ENCODE results near the gene RERE. TPM values are rescaled to one million over a fixed set of nuclear protein-coding genes. Genes with fewer than 3 reads are reported as not detected.

The RERE gene
- total and polyA plus RNA-seq, 11 donors = 53.5 to 236 (median 121) TPM

GRCh38 chr1:8377271-8377981 is 440.0 kb downstream of the RERE start:
- peaks cover 0 to 58% (median 0%) of the 10 kb centered on the region in 9 donors for H3K36me3 ChIP-seq
- peak overlapping the region in 11 of 12 donors; percentile 48 to 92 (median 69) for H3K27ac ChIP-seq
- intact Hi-C loops (cut with DNase I) = loop anchor here in 1 of 10 donors (10.0 kb wide), 1 partner anchor 147 kb away; no protein-coding TSS in a partner anchor

GRCh38 chr1:8376358-8376840 is 441.0 kb downstream of the RERE start:
- Histone ChIP-seq H3K4me1 (peaks cover 17 to 93% (median 82%) of the 10 kb centered on the region in 12 donors), H3K9me3 (no peaks in the 10 kb centered on the region), H3K27me3 (no peaks in the 10 kb centered on the region), H3K36me3 (peaks cover 0 to 48% (median 0%) of the 10 kb centered on the region in 9 donors), H3K27ac (peak overlapping the region in 5 of 12 donors; percentile 6 to 92 (median 25)), H3K4me3 (no peak overlapping the region)
- WGBS, 4 donors = 72 to 75% (median 72%) methylated on average over 4 of the region's 4 CpGs
- intact Hi-C loops (cut with DNase I) = loop anchor here in 1 of 10 donors (10.0 kb wide), 1 partner anchor 148 kb away; no protein-coding TSS in a partner anchor
- ATAC-seq (no peak), DNase-seq (no peak)
- TF ChIP-seq CTCF (IDR thresholded peaks at IDR 0.05) (no peak), POLR2A (IDR thresholded peaks at IDR 0.05) (no peak)

More at GRCh38 chr1:8377271-8377981, 440.0 kb downstream of the RERE start:
- Histone ChIP-seq H3K27me3 (no peaks in the 10 kb centered on the region), H3K4me3 (no peak overlapping the region), H3K9me3 (no peaks in the 10 kb centered on the region), H3K4me1 (peaks cover 17 to 94% (median 83%) of the 10 kb centered on the region in 12 donors)
- WGBS, 4 donors = 86 to 89% (median 88%) methylated on average over 17 of the region's 17 CpGs
- DNase-seq = no peak
- TF ChIP-seq POLR2A (IDR thresholded peaks at IDR 0.05) (no peak), CTCF (IDR thresholded peaks at IDR 0.05) (no peak)
- ATAC-seq = no peak

GRCh38 chr1:8374812-8375211 is 442.6 kb downstream of the RERE start:
- intact Hi-C loops (cut with DNase I) = loop anchor here in 7 of 10 donors (5.0 to 10.0 kb wide), 5 partner anchors 32 to 152 kb away; no protein-coding TSS in a partner anchor
- no peak for TF ChIP-seq POLR2A (IDR thresholded peaks at IDR 0.05)
- peak; percentile 9 to 46 (median 30) for TF ChIP-seq CTCF (IDR thresholded peaks at IDR 0.05)
- WGBS, 4 donors = 72 to 87% (median 82%) methylated on average over 2 of the region's 2 CpGs

GRCh38 chr1:8374356-8374755 is 443.1 kb downstream of the RERE start:
- ATAC-seq (peak in 1 of 4 donors; percentile 1), DNase-seq (no peak)
- H3K27ac ChIP-seq = peak overlapping the region; percentile 44 to 97 (median 90)
- intact Hi-C loops (cut with DNase I) = loop anchor here in 7 of 10 donors (5.0 to 10.0 kb wide), 5 partner anchors 33 to 153 kb away; no protein-coding TSS in a partner anchor
- peaks cover 0 to 40% (median 0%) of the 10 kb centered on the region in 9 donors for H3K36me3 ChIP-seq
- 75 to 80% (median 78%) methylated on average over 5 of the region's 5 CpGs for WGBS, 4 donors
- TF ChIP-seq CTCF (IDR thresholded peaks at IDR 0.05) = no peak
- H3K9me3 ChIP-seq = no peaks in the 10 kb centered on the region
- peaks cover 19 to 93% (median 82%) of the 10 kb centered on the region in 12 donors for H3K4me1 ChIP-seq
- peak overlapping the region in 2 of 12 donors; percentile 25 to 32 for H3K4me3 ChIP-seq
- no peaks in the 10 kb centered on the region for H3K27me3 ChIP-seq

More at GRCh38 chr1:8374812-8375211, 442.6 kb downstream of the RERE start:
- H3K4me1 ChIP-seq = peaks cover 19 to 93% (median 82%) of the 10 kb centered on the region in 12 donors
- H3K27ac ChIP-seq = peak overlapping the region; percentile 44 to 97 (median 90)
- no peaks in the 10 kb centered on the region for H3K9me3 ChIP-seq
- no peak overlapping the region for H3K4me3 ChIP-seq
- peaks cover 0 to 44% (median 0%) of the 10 kb centered on the region in 9 donors for H3K36me3 ChIP-seq
- H3K27me3 ChIP-seq = no peaks in the 10 kb centered on the region
- DNase-seq = no peak
- ATAC-seq = no peak

All from heart left ventricle (tissue), 16 donors.